HG02798 (cell line): ENCODE results near the gene NPB.

Experiments
- ATAC-seq: cut with Tn5 transposase; IDR thresholded peaks from one replicate; pipeline ENCODE4 v1.9.1; 2021; ENCODE audit warnings: mild to moderate bottlenecking; ENCODE audit not compliant: unreplicated experiment, poor library complexity

Gene NPB

GRCh38 chr17:81898029-81898866 lies 3.8 kb upstream of the NPB start:
- ATAC-seq, result no peak

DNA sequence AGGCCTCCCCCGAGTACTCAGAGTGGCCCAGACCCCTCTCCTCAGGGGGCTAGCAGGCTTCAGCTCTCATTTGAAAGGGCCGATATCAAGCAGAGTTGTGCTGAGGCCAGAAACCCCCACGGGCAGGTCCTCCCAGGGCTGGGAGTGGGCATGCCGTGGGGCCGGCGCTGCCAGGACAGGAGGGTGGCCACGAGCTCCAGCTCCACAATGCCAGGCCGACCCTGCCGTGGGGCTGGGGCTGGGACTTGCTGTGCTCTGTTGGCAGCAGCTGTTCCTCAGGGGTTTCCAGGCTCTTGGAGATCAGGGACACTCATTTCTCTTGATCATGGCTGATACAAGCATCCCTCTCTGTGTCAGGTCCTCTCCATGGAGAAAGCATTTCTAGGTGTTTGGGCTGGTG lies 3.2 kb upstream of the NPB start:
- ATAC-seq, result no peak

- no peak for ATAC-seq
Observed at GRCh38 chr17:81899514-81900166, 2.4 kb upstream of the NPB start.

GRCh38 chr17:81900181-81900820 lies 1.7 kb upstream of the NPB start:
- ATAC-seq, result no peak

DNA sequence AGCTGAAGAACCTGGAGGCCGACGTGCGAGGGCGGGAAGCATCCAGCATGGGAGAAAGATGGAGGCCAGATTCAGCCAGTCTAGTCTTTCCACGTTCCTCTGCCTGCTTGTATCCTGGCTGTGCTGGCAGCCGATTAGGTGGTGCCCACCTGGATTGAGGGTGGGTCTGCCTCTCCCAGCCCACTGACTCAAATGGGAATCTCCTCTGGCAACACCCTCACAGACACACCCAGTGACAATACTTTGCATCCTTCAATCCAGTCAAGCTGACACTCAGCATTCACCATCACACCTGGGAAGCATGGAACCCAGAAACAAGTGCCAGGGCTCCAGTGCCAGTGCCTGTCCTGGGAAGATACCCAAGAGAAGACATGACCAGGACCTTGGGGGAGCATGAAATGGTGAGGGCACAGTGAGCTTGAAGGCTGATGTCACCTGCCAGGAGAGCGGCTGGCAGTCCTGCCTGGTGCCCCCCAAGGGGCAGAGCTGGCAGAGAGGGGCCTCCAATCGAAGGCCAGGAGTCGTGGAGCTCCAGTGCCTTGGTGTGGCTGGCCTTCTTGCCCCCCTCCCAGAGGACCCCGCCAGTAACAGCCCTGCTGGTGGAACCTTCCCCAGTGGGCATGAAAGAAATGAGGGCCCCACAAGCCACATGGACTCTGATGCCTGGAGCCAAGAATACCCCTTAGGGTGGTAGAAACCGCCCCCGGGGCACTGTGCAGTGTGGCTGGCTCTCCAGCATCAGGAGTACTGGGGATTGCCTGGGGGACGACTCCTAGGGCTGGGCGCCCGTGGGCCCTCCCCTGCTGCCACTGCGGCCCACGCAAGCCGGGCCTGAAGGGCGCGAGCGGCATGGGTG lies 643 bp upstream of the NPB start:
- ATAC-seq, result no peak

- ATAC-seq, result no peak
Observed at GRCh38 chr17:81902653-81903414, 796 bp downstream of the NPB start.

GRCh38 chr17:81903415-81903831 lies 1.4 kb downstream of the NPB start:
- ATAC-seq, result no peak

- no peak for ATAC-seq
Observed at GRCh38 chr17:81903896-81904599, 2.0 kb downstream of the NPB start.

DNA sequence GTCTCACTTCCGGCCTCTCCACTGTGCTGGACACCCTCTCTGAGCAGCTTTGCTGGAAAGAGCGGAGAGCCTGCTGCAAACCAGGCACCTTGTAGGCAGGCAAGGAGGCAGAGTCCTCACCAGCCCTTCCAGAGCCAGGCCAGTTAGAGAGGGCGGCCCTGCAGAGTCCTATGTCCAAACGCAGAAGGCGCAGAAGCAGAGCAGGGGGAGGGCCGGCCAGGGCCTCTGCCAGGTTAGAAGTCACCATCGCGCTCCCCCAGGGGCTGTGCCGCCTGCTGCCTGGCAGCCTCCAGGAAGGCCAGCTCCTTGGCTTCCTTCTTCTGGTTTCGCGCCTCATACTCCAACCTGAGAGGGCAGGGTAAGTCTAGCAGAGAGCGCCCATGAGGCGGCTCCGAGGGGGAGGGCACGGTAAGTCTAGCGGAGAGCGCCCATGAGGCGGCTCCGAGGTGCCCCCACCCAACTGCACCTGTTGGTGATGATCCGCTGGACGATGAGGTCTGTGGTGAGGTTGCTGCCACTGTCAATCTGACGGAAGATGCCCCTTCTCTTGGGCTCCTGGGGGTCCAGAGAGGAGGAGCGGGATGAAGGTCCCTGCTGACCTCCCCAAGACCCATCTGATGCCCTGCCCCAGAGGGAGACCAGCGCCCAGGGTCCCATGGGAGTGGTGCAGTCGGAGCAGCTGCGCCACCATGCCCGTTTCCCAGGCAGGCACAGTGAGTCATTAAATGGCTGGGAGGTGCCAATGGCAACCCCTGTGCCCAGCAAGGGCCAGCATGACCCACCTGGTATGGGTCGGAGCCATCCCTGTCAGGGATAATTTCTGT lies 2.8 kb downstream of the NPB start:
- no peak for ATAC-seq

GRCh38 chr17:81905424-81905875 lies 3.4 kb downstream of the NPB start:
- no peak for ATAC-seq

- no peak for ATAC-seq
Observed at GRCh38 chr17:81905993-81906392, 4.0 kb downstream of the NPB start.

- no peak for ATAC-seq
Observed at GRCh38 chr17:81906476-81907218, 4.6 kb downstream of the NPB start.

GRCh38 chr17:81907219-81908145 lies 5.4 kb downstream of the NPB start:
- ATAC-seq, result no peak

GRCh38 chr17:81908793-81909192 lies 6.8 kb downstream of the NPB start:
- no peak for ATAC-seq

DNA sequence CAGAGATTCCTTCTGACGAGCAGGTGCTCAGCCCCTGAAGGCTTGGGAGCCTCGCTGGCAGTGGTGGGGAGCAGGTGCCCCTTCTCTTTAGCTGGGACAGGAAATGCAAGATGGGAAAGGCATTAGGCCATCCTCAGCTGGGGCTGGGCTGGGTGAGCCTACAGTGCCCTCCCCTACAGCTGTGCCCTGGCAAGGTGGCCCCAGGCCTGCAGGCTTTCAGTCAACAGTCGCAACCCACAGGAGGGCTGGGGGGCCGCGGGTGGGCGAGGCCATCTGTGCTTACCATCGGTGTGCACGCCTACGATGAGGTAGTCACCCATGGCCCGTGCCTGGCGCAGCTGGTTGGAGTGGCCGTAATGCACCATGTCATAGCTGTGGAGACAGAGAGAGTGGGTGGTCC lies 7.2 kb downstream of the NPB start:
- ATAC-seq, result no peak
